Glomerular endothelial cell (primary cell): ENCODE data around the gene POLD3. TPM values are rescaled to one million over a fixed set of nuclear protein-coding genes. Genes with fewer than 3 reads are reported as not detected.

Experiments
- DNase-seq: peaks from one replicate; pipeline ENCODE4 v3.0.0-alpha.2; 2011; ENCODE audit warnings: low read depth, low spot score; ENCODE audit errors: extremely low read depth
- total RNA-seq: library from RNA; depleted of rRNA; stranded (reverse); fragments of >200 nt; gene quantifications from 2 replicates; pipeline ENCODE4 v1.2.3, GENCODE V29; 2015

Gene POLD3
- total RNA-seq, 1 donor from 2014 or later, result 12.1 TPM

DNA sequence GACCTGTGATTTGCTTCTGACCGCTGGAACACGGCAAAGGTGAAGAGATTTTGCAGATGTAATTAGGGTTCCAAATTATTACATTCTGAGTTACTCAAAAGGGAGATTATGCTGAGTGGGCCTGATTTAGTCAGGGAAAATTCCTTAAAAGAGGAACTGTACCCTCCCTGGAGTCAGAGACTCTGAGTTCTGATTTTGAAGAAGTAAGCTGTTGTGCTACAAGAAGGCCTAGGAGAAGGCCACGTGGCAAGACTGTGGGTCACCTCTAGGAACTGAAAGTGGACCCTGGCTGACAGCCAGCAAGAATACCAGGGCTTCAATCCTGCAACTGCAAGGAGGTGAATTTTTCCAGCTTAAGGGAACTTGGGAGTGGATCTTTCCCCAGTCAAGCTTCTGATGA is 93.5 kb downstream of the POLD3 start:
- no peak for DNase-seq

DNA sequence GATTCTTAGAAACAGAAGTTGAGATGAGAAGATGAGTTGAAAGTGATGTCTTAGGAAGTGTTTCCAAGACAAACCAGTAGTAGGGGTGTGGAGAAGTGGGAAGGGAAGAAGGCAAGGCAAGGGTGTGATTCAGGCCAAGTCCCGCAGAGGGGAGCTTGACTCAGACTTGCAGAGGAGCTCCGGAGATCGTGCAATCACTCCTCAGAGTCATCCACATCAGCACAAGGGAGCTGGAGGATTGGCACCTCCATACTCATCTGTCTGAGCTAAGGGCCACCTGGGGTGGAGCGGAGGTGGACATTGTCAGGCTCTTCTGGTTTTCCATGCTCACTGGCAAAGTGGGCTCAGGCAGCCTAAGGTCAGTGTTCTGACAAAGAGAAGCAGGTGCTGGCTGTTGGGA is 94.4 kb downstream of the POLD3 start:
- no peak for DNase-seq

DNA sequence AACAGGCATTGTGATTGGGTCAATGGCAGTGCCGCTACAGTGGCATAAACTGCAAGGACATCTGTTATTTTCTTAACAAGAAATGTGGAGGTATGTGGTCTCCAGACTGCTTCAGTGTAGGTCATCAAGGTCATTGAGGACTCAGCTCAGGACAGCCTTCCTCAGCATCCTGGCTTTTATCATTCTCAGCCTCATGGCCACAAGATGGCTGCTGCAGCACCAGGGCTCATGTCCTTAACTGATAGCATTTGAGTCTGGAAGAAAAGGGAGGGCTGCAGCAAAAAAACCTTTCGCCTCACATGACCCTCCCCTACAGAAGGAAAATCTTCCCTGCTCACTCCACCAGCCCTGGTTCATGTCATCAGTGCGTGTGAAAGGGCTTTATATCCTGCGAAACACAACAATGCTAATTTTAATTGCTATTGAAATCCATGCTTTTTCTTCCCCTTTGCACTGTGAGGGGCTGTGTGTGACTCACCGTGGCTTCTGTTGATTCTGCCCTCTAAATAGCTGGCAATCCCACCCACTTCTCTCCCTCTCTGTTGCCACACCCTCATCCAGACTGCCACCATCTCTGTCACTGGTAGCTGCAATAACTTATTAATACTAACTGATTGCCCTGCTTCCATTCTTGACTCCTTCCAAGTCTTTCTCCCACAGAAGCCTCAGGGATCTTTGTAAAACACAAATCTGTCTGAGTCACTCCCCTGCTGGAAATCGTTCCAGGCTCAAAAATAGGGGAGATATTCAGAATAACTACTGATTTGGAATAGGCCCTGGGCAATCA is 95.0 kb downstream of the POLD3 start:
- DNase-seq, result no peak

DNA sequence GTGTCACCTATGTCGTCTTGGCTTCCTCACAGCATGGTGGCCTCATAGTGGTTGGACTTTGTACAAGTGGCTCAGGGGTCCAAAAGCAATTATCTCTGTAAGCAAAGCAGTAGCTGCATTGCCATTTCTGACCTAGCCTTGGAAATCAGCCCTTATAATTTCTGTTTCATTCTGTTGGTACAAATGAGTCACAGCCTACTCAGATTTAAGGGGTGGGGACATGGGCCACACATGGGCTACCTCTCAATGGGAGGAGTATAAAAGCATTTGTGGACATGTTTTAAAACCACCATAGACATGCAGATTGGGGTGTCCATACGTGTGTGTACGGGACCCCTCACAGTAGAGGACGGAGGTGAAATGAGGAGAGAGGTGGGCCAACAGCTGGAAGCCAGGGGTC is 97.3 kb downstream of the POLD3 start:
- DNase-seq, result no peak

DNA sequence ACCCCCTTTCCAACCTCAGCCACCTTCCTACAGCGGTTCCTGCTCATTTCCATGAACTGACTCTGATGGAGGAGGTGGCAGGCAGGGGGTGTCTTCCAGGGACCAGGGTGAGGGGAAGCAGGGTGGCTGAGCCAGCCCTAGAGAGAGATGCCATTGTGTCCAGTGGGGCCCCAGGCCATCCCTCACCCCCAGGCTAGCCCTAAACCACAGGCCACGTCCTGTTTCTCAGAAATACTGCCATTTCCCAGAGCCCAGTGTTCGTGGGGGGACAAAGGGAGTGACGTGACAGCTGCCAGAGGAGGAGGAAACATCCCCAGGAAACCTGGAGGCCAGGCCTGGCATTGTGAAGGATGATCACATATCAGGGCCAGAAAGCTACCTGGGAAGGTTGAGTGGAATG is 99.4 kb downstream of the POLD3 start:
- no peak for DNase-seq

Other genes starting within 250 kb of the POLD3 start
- gene PGM2L1, start 194.1 kb upstream of the POLD3 start, total RNA-seq, result 9.8 and 11.4 TPM in 2 replicates
- gene KCNE3, start 125.0 kb upstream of the POLD3 start, total RNA-seq, result 1.0 and 1.4 TPM in 2 replicates
- 2.8 and 3.6 TPM in 2 replicates for gene LIPT2, start 98.9 kb upstream of the POLD3 start, total RNA-seq
- not detected in 2 replicates for gene CHRDL2, start 138.8 kb downstream of the POLD3 start, total RNA-seq
- 23.7 and 29.5 TPM in 2 replicates for gene RNF169, start 156.3 kb downstream of the POLD3 start, total RNA-seq